ENCODE results near the gene IL2RG. TPM values are rescaled to one million over a fixed set of nuclear protein-coding genes. Genes with fewer than 3 reads are reported as not detected.

The IL2RG gene
- polyA plus RNA-seq, 4 donors = 0.93 to 3.9 (median 1.2) TPM

- DNase-seq (ENCODE audit: low read depth in 4 of 4, low spot score in 3 of 4) = no peak
Measured at GRCh38 chrX:71109051-71109450, 2.3 kb downstream of the IL2RG start.

DNA sequence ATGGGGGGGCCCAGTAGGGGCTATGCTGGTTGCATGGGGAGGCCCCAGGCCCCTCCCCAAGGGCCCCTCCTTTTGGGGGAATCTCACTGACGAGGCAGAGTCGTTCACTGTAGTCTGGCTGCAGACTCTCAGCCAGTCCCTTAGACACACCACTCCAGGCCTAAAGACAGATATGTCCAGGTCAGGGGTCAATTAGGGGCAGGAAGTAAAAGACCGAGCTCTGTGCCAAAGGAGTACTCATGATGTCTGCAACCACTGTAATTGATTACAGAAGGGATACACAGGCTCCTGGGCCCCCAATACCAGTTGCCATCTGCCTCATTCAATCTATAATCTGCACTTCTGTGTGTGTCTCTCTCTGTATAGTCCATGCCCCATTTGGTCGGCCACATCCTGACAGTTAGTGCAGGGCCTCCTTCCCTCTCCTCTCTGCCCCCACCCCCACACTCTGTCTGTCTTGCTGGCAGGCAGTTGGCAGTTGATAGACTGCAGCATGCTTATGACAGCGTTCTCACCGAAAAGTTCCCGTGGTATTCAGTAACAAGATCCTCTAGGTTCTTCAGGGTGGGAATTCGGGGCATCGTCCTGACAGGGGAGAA, 3.5 kb downstream of the IL2RG start:
- no peak for DNase-seq (ENCODE audit: low read depth in 4 of 4, low spot score in 3 of 4)

GRCh38 chrX:71107245-71107644, 4.1 kb downstream of the IL2RG start:
- DNase-seq (ENCODE audit: low read depth in 4 of 4, low spot score in 3 of 4) = no peak

DNA sequence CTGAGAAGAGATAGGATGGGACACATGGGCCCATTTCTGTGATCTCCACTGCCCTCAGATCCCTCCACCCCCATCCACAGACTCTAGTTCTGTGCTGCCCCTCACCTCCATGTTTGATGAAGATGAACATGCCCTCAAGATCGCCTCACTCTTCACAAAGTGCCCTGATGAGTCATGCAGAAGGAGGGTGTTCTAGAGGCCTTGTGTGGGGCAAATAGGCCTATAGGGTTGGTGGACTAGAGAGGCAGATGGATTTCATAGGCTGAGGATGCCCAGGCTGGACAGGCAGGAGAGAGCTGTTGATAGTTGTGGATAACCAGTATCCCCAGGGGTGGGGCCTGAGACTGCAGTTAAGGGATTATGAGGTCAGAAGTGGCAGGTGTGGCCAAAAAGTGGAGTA, 5.0 kb downstream of the IL2RG start, which contains the start of gene CXorf65:
Gene CXorf65 (minus strand): TSS at position 314 of the 400 bp plus-strand sequence. CDS start 184 bp downstream, at position 130.
- DNase-seq (ENCODE audit: low read depth in 4 of 4, low spot score in 3 of 4) = no peak

GRCh38 chrX:71105628-71106027, 5.7 kb downstream of the IL2RG start:
- DNase-seq (ENCODE audit: low read depth in 4 of 4, low spot score in 3 of 4) = no peak

DNA sequence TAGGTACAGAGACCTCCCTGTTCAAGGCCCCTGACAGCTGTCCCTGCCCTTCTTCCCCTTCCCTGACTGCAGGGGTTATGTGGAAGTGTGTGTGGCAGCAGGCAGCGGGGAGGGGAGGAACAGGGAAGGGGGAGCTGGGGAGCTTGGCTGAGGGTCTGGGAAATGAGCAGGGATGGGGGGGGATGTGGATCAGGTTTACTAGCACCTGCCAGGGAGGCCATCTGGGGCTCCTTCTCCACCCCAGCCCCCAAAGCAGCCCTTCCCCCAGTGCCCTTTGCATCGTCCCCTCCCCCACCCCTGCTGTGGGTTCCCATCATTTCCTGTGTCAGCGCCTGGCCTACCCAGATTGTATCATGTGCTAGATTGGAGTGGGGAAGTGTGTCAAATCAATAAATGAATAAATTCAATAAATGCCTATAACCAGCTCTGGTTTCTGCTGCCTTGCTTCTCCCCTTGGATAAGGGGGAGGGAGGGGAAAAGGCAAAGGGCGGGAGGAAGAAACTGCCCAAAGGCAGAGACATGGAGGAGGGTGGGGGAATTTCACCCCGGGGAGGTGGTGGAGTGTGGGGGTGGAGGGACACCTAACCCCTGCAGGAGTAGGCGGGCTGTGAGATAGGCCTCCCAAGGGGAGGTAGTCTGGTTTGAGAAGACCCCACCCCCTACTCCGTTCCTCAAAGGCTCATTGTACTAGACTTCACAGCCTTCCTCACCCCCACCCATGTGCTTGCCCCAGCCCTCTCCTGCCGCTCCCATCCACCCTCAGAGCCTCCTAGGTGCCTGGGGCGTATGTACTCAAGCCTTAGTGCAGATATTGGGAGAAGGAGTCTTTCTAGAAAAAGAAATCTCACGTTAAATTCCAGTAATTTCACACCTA, 8.0 kb downstream of the IL2RG start:
- no peak for DNase-seq (ENCODE audit: low read depth in 4 of 4, low spot score in 3 of 4)

DNA sequence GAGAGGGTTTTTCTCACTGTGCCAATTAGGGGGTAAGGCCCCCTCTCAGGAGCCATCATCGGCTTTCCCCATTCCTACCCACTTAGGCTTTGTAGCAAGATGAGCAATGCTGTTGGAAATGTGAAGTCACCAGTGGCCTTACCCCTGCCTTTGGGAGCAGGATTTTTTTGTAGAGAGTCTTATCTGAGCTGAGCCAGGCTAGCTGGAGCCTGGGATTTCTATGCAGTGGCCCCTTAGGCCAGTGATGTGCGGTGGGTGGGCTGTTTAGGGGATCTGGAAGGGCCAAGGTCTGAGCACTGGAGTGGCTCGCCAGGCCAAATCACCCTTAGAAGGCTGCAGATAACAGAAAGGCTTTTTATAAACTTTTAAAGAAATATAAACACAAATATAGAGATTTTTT, 9.1 kb downstream of the IL2RG start:
- no peak for DNase-seq (ENCODE audit: low read depth in 4 of 4, low spot score in 3 of 4)

- DNase-seq (ENCODE audit: low read depth in 4 of 4, low spot score in 3 of 4) = no peak
Measured at GRCh38 chrX:71100581-71101505, 10.5 kb downstream of the IL2RG start.

- no peak for DNase-seq (ENCODE audit: low read depth in 4 of 4, low spot score in 3 of 4)
Measured at GRCh38 chrX:71099736-71100135, 11.6 kb downstream of the IL2RG start.

DNA sequence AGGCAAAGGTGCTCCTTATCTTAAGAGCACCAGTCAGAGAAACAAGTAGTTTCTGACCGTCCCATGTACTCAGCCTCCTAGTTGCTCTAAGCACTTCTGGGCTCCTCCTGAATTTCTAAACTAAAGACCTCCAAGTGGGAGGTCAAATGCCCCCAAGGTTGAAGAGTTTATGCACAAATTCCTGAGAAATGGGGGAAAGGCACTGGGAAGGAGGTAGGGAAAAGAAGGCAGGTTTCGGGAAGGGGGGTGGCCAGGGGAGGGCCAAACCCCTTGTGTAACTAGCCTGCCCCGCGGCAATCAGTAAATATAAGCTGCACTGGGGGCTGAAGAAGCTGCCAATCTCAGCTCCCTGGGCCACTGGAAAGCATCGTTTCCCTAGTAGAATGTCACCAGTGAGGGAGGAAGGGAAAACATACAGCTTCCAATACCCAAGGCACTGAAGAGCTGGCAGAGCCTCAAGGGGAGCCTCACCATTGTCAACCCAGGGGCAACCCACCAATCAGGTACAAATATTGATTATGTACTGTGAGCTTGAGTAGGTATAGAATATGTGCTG, 12.3 kb downstream of the IL2RG start:
- no peak for DNase-seq (ENCODE audit: low read depth in 4 of 4, low spot score in 3 of 4)

GRCh38 chrX:71098302-71098701, 13.1 kb downstream of the IL2RG start:
- no peak for DNase-seq (ENCODE audit: low read depth in 4 of 4, low spot score in 3 of 4)

DNA sequence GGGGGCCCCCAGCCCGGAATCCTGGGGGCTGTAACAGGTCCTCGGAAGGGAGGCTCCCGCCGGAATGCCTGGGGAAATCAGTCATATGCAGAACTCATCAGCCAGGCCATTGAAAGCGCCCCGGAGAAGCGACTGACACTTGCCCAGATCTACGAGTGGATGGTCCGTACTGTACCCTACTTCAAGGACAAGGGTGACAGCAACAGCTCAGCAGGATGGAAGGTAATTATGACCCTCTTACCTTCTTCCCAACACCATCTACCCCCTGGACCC, 14.7 kb downstream of the IL2RG start:
- no peak for DNase-seq (ENCODE audit: low read depth in 4 of 4, low spot score in 3 of 4)

DNA sequence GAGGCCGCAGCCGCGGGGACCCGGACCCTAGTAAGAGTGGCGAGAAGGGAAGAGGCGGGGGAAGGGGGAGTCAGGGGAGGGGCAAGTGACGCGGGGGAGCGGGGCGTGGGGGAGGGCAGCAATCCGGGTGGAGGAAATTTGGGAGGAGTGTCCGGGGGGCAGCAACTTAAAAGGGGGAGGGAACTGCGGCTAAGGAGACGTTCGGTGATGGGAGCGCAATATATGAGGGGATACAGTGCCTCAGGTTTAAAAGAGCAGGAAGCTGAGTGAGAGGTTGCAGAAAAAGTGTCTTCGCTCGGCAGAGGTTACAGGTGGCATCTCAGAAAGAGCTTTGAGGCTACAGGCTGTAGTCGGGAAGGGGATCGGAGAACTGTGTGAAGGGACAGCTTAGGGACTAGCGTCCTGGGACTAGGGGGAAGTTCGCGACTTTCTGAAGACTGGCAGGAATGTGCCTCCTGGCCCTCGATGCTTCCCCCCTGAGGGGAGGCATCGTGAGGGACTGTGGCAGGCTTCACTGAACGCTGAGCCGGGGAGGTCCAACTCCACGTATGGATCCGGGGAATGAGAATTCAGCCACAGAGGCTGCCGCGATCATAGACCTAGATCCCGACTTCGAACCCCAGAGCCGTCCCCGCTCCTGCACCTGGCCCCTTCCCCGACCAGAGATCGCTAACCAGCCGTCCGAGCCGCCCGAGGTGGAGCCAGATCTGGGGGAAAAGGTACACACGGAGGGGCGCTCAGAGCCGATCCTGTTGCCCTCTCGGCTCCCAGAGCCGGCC, 15.2 kb downstream of the IL2RG start:
- no peak for DNase-seq (ENCODE audit: low read depth in 4 of 4, low spot score in 3 of 4)

- DNase-seq (ENCODE audit: low read depth in 4 of 4, low spot score in 3 of 4) = peak in 3 of 4 donors; percentile 60 to 76 (median 72)
Measured at GRCh38 chrX:71095555-71095980, 15.8 kb downstream of the IL2RG start, which contains the start of gene FOXO4. Gene FOXO4, plus strand, starts transcription at chrX:71095851. Its CDS starts 678 bp downstream, at chrX:71096529.

- DNase-seq (ENCODE audit: low read depth in 4 of 4, low spot score in 3 of 4) = no peak
Measured at GRCh38 chrX:71095033-71095432, 16.3 kb downstream of the IL2RG start.

- no peak for DNase-seq (ENCODE audit: low read depth in 4 of 4, low spot score in 3 of 4)
Measured at GRCh38 chrX:71091263-71091662, 20.1 kb downstream of the IL2RG start.

DNA sequence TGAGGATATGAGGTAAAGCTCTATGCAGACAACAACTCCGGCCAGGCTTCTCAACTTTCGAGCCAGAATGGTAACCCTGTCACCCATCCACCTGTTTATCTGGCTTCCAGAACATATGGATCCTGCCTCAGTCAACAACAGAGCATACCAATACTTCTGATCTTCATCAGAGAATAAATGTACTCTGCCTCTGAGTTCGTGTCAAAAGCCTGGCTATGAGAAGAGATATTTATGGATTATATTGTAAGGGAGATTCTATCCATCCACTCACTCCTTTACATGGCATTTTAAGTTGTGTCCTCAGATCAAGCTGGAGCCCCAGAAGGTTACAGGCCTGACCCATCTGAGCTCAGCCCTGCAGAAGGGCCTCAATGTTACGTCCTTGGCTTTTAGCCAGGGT, 25.5 kb downstream of the IL2RG start:
- no peak for DNase-seq (ENCODE audit: low read depth in 4 of 4, low spot score in 3 of 4)

GRCh38 chrX:71082822-71083221, 28.6 kb downstream of the IL2RG start:
- DNase-seq (ENCODE audit: low read depth in 4 of 4, low spot score in 3 of 4) = no peak

- DNase-seq (ENCODE audit: low read depth in 4 of 4, low spot score in 3 of 4) = no peak
Measured at GRCh38 chrX:71082124-71082647, 29.2 kb downstream of the IL2RG start.

Data from left renal pelvis (tissue), 4 donors.